NCI-H345 treated with DMSO at 0.1 percent for 48 hours (cell line): ENCODE results near the gene XXYLT1.
"Not testable (repeated sequence)": the region's sequence is repeated elsewhere in the genome, so short reads cannot be mapped to it uniquely, and the experiment has no call there.

Source experiments
- DNase-seq: peaks from one replicate; lab custom pipeline; 2025; ENCODE audit not compliant: unreplicated experiment; lab: John Stamatoyannopoulos, UW

The XXYLT1 gene

DNA sequence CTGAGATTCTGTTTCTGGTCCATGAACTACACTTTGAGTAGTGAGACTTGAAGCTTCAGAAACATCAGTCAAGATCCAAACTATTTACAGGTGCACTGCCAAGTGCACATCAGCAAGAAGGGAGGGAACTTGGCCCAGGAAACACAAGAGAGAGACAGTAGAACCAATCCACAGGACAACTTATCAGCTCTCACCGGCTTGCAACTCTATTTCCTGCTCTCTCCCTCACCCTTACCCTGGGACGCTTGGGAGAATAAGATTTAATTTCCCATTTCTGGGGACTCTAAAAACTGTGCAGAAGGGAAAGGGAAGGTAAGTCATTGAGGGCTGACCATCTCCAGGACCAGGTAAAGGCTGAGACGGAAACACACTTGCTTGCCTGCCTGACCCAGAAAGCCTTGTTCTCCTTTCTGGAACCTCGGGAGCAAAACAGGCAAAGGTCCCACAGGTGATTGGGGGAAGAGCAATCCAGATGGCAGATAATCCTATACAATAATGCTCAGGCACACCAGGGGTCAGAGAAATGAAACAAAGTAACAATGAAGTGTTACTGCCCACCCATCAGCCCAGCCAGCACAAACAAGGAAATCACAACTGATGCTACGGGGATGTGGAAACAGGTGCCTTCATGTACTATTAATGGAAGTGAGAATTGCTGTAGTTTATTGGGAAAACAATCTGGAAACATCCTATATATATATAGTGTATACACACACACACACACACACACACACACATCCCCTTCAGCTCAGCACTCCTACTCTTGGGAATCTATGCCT lies 154.4 kb downstream of the XXYLT1 start:
- no peak for DNase-seq

DNA sequence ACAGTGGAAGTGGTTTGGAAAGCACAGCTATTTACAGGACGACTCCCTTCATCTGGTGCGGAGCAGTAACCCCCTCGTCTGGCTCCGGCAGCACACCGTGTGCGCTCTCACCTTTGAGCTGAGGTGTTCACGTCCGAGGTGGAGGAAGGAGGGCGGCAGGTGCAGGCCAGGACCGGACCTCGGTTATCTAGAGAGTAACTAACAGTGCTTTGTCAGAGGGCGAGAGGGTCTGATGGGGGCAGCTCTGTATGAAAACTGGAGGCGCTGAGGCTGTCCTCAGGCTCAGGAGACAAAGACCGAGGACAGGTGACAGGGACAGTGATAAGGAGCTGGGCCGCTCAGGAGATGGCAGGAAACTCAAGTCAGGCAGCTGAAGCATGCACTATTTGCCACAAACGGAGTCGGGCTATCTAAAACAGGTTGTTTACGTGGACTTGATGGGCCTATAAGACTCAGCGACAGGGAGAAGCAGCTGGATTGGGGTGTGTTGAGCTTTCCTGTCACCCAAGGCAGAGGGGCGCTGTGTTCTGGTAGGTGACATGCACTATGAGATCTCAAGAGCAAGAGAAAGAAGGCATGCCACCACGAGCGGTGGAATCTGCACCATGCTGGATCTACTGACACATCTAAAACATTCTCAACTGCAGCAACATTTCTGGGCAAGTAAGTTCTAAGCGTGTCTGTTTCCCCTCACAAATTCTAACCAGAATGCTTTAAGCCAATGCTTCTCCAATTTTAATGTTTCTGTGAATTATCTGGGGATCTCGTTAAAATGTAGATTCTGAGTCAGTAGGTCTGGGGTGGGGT lies 155.2 kb downstream of the XXYLT1 start:
- DNase-seq = no peak

DNA sequence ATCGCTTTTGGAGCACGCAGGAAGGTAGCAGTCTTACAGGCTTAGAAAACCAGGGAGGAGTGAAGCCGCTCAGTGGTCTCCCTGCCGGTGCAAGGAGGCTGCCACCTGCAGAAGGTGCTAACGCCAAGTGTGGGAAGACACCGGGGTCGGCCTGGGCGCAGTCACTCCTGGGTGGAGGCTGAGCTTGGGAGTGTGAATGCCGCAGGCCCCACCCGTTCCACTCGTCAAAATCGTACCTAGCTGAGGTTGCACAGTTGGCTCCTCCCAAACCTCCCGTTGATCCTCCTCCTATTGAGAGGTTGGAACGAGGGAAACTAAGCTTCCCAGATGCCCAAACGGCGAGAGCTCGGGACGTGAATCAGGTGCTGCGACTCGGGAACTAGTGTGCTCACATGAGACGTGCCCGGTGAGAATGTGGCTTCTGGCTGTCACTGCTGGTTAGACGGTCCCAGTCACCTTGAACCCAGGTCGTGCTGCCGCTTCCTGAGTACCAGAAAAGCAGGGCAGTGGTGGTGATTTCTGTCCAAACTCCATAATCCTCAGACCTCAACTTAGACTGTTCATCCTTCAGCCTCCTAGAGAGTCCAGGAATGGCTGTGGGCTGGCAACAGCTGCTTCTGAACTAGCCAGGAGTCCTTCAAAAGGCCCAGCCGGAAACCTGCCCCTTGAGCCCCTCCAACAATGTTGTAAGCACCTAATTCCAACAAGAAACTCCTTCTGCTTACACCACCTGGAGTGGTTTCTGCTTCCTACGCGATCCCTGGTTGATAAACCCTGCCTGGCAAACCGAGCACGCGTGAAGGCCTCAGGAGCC lies 156.0 kb downstream of the XXYLT1 start:
- DNase-seq = no peak

DNA sequence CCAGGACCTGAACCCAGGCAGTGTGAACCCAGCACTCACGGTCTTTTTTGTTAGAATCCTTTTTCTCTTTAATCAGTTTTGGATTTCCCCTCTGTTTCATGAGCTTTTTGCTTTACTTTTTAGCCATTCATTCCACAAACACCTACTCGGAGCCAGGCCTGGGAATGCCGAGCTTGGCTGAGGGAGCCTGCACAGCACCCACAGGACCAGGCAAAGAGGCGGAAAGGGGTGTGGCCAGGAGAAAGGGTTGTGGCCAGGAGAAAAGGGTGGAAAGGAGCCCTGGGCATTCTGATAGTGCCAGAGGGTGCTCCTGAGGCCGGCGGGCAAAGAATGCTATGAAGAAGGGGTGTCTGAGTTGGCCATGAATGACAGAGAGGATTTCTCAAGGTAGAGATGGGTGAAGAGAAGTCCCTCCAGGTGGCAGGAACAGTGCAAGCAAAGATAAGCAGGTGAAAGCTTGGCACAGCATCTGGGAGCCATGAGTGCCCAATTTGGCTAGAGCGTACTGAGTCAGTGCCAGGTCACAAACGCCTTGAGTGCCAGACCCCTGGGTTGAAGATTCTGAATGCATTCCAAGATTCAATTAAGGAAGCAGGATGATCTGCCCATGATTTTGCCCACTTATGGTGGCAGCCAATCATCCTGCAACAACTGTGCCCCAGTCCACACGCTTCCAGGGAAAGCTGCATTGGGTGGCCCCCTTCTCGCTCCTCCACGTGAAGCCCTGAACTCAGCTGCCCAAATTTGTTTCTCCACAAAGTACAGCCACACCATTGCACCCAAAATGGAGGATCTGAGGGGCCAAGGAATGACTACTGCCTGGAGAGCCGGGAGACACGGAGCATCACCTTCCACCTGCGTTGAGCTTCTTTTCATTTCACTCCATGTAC lies 157.2 kb downstream of the XXYLT1 start:
- DNase-seq = no peak

DNA sequence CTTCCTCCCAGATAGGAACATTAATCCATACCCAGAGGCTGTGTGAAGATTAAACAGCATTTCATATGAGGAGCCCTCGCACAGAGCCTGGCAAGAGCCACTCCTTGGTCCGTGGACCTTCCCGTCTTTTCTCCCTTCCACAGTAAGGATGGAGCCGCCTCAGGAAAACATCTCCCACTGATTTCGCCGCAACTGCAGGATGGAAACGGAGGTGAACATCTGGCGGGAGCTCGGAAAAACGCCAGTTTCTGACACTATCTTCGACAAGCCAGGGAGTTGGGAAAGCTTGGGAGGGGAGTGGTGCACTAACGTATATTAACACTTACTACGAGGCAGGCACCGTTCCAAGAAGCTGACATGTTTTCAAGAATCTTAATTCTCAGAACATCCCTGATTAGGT lies 157.9 kb downstream of the XXYLT1 start:
- no peak for DNase-seq

DNA sequence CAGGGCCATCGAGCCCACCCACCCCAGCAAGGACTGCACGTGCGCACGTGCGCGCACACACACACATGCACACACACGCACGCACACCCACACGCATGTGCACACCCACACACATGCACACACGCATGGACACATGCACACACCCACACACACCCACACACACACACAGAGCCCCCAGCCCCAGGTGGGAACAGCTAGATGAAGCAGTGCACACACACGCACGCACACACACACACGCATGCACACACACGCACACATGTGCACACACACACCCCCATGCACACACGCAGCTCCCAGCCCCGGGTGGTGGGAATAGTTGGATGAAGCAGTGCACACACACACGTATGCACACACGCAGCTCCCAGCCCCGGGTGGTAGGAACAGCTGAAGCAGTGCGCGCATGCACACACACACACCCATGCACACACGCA lies 158.6 kb downstream of the XXYLT1 start:
- no peak for DNase-seq

DNA sequence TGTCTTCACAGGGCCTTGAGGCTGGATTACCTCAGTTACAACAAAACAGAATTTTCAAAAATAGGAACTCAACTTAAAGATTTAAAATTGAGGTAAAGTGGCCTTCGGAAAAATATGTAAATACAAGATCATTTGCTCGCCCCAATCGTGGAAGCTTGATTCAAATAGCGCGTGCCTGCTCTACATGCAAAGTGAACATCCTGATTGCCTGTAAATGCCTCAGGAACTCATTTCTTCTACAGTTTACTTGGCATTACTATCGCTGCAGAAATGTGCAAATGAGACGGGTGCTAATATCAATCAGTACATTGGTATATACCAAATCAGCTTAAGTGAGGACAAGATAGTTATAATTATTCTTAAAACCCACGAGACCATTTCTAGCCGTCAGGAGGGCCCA lies 159.2 kb downstream of the XXYLT1 start:
- no peak for DNase-seq

DNA sequence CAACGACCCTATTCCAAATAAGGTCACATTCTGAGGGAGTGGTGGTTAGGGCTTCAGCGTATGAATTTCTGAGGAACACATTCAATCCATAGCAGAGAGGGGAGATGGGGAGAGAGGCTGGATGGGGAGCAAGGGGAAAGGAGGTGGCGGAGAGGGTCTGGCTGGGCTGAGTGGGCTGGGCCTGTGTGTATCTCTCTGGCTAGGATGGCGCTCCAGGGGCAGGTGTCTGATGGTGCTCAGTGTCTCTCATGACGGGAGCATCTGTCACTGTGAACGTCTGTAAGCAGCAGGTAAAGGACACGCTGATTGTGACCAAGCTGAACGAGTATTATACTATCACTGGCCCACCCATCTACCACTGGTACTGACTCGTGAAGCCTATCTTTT lies 159.6 kb downstream of the XXYLT1 start:
- DNase-seq = no peak

DNA sequence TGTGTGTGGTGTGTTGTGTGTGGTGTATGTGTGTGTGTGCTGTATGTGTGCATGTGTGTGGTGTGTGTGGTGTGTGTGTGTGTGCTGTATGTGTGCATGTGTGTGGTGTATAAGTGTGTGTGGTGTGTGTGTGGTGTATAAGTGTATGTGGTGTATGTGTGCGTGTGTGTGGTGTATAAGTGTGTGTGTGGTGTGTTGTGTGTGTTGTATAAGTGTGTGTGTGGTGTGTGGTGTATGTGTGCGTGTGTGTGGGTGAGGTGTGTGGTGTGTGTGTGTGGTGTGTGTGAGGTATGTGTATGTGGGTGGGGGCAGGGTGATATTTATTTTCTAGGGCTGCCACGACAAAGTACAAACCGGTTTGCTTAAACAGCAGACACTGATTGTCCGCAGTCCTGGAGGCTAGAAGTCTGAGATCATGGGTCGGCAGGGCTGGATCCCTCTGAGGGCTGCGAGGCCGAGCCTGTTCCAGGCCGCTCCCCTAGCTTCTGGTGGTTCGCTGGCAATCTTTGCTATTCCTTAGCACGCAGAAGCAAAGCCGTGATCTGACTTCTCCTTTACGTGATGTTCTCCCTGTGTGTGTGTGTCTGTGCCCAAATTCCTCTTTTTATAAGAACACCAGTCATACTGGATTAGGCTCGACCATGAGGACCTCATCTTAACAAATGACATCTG lies 160.2 kb downstream of the XXYLT1 start:
- DNase-seq = no peak

DNA sequence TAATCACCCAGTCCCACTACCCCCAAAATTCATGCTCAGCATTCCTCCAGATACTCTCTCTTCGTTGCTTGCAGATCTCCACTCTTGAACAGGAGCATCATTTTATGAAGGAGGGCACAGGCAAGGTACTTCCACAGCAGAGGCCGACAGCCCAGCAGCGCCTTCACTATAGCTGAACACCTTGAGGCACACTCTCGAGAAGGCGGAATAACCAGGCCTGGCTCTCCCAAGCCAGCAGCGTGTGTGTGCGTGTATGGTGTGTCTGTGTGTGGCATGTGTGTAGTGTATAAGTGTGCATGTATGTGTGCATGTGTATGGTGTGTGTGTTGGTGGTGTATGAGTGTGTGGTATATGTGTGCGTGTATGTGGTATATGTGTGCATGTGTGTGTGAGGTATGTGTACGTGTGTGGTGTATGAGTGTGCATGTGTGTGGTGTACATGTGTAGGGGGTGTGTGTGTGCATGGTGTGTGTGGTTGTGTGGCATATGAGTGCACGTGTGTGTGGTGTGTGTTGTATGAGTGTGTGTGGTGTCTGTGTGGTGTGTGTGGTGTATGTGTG lies 161.8 kb downstream of the XXYLT1 start:
- no peak for DNase-seq

DNA sequence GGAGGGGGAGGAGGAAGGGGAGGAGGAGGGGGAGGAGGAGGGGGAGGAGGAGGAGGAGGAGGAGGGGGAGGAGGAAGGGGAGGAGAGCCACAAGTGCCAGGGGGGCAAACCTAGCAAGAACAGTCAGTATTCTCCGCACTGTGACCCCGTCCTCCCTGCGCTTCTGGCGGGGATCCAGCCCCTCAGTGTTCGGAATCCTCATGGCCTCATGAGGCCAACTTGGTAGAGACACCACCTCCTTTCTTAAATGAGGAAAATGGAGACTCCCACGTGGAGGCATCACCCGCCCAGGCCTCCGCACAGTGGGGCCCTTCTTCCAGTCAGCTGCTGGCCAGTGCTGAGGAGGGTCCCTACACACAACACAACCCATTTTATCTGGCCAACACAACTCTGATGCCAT lies 163.4 kb downstream of the XXYLT1 start:
- DNase-seq = no peak

DNA sequence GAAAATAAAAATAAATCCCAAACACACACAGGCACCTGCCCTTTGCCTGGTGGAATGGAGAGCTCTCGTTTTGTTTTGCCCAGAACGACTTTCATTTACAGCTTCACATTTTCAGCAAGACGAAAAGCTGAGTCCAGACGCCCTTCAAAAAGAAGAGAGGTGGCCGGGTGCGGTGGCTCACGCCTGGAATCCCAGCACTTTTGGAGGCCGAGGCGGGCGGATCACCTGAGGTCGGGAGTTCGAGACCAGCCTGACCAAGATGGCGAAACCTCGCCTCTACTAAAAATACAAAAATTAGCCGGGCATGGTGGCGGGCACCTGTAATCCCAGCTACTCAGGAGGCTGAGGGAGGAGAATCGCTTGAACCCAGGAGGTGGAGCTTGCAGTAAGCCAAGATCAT lies 163.9 kb downstream of the XXYLT1 start:
- not testable (repeated sequence) for DNase-seq

DNA sequence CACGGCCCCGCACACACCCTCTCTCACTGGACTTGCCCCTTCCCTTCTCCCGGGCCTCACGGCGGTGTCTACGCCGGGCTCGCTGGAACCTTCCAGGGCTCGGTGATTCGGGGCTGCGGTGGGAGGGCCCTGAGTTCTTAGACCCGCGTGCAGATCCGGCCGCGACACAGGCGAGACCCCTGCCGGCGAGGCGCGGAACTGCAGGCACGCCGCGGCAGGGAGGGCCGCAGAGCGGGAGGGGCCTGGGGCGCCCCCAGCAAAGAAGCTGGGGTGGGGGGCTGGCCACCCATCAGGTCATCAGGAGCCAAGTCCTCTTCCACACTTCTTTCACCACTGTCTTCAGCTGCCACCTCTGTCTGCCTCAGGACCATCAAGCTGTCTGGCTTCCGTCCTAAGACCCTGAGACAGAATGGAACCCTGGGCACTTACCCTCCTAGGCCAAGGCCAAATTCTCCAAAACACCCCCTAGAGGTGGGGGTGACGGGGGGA lies 164.5 kb downstream of the XXYLT1 start:
- DNase-seq = peak; percentile 23

DNA sequence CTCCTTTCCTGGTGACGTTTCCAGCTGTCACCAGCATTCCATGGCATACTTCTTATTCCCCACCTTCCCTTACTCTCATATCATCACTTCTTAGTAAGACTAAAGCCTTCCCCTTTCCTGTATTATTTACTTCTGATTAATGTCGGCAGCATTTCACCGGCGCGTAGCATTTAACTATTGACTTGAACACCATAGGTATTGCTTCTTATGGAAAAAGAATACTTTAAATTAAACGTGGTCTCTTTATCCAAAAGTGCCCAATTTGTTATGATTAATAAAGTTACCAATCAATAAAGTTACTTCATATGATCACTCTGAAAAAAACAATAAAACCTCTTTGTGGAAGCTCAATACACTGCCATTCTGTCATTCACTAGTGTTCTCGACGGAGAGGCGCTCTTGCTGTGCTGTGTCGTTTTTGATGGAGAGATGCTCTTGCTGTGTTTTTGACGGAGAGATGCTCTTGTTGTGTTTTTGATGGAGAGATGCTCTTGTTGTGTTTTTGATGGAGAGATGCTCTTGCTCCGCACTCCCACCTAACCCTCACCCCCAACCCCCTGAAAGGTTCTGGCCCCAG lies 165.0 kb downstream of the XXYLT1 start:
- DNase-seq = no peak

DNA sequence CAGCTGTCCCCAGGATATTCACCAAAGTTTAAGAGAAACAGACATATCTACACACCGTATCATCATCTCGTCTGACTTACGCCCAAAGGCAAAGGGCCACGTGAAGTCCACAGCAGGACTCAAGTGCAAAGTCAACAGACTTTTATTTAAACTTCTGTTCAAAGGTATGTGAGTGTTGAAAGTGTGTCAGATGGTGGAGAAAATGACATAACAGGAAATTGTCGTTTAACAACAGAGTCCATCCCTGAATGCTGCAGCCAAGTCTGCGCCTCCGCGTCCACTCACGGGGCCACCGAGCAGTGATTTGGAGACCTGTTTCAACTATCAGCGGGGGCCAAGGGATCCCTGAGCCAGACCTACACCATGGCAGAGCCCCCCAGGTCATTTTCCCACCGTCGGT lies 165.6 kb downstream of the XXYLT1 start:
- DNase-seq = no peak

DNA sequence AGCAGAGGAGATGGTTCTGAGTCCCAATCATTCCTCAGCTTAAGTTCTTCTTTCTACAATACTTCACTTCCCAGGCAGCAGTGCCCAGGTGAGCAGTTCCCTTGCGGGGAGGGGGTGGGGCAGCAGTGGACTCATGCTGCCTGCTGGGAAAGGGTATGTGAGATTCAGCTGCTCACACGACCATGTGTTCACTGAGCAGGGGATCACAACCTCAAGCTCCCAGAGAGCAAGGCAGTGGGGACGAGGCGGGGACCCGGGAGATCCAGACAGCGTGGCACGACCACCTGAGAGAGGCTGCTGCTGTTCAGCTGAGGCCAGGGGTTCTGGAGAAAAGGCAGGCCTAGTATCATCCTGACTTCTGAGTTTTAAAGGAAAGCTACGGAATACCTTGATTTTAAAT lies 166.6 kb downstream of the XXYLT1 start:
- DNase-seq = no peak

DNA sequence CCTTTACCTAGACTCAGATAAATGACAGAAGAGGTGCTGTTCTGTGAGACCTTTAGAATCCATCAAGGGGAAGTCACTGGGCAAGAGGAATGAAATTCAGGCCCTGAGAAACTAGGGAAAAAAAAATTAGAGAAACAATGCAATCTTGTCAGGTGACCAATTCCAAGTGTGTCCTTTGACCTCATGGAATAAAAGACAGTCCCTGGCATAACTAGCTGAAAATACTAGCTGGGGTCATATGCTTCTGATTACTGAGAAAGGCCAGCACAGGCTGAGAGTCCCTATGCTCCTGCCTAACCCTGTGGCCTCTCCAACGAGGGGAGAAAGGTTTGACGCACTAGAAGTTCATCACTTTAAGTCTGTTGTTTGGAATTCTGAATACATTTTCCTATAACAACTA lies 167.3 kb downstream of the XXYLT1 start:
- no peak for DNase-seq

DNA sequence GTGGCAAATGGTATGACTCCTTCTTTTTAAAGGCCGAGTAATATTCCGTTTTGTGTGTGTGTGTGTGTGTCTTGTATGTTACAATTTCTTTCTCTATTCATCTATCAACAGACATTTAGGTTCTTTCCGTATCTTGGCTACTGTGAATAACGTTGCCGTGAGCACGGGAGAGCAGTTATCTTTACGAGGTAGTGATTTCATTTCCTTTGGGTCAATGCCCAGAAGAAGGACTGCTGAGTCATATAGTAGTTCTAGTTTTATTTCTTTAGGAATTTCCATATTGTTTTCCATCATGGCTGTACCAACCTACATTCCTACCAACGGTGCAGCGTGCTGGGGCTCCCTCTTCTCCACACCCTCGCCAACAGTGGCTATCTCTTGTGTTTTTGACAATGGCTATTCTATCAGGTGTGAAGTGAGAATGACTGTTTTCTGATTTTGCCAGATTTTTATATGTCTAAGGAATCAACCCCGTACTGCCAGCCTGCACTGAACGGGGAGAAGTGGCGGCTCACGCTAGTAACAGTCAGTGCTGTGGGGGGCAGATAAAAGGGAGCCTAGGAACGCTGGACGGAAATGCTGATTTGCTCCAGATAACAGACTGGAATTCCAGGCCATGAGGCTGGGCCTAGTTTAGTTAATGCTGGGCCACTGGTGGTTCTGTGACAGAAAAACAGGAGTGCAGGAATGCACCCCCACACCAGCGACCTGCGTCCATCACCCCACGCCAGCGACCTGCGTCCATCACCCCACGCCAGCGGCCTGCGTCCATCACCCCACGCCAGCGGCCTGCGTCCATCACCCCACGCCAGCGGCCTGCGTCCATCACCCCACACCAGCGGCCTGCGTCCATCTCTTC lies 168.1 kb downstream of the XXYLT1 start:
- no peak for DNase-seq
